GM18909 (cell line): Measurements from ENCODE around the gene RIOX2.
"Not testable (repeated sequence)": the region's sequence is repeated elsewhere in the genome, so short reads cannot be mapped to it uniquely, and the experiment has no call there.

Experiments
- ATAC-seq: cut with Tn5 transposase; IDR thresholded peaks from one replicate; pipeline ENCODE4 v1.9.1; 2021; ENCODE audit warnings: mild to moderate bottlenecking; ENCODE audit not compliant: unreplicated experiment, poor library complexity

The RIOX2 gene

DNA sequence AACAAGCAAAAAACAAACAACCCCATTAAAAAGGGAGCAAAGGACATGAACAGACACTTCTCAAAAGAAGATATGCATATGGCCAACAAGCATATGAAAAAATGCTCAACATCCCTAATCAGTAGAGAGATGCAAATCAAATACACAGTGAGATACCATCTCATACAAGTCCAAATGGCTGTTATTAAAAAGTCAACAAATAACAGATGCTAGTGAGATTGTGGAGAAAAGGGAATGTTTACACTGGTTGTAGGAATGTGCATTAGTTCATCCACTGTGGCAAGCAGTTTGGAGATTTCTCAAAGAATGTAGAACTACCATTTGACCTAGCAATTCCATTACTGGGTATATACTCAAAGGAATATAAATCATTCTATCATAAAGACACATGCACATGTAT lies 44.5 kb downstream of the RIOX2 start:
- no peak for ATAC-seq

DNA sequence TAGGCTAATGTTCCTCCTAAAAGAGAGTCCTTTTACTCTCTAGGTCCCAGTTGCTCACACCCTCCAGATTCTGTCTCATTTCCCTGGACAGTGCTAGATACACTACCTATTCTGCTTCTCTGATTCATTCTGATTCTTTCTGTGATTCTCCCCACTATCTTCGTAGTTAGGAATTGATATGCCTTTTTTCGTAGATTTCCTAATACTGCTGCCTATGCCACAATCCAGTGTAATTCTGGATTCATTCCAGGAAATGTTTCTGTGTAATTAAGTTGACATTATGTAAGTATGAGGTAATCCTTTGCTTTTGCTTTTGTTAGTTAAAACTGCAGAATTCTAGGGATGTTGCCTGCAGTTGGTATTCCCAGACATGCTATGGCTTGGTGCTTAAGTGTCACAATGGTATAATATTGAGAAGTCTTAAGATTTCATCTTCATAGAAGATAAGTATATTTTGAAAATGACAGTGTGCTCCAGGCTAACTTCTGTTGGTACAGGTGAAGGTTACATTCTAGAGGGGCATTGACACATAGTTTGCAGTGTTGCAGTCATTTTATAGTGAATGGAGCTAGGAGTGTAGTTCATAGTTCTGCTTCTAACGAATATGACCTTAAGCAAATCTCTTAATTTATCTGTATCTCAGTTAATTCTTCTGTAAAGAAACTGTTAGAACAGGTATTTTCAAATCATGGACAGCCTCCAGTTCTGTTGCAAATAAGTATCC lies 54.3 kb downstream of the RIOX2 start:
- ATAC-seq, result no peak

DNA sequence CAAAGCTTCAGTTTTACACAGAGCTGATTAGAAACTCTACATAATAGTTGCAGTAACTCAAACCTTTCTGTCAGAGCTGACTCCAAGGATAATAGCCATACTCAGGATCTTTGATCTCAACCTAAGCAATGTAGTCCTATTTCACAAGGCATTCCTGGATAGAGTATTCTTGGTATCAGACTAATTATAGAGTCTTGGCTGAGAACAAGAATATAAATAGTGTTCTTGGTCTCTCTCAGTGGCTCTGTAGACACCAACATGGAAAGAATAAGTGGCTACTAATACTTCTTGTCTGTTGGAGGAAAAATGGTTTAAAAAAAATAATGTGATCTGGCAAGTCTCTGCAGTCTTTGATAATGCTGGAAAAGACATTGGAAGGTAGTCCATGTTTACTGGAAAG lies 55.7 kb downstream of the RIOX2 start:
- no peak for ATAC-seq

DNA sequence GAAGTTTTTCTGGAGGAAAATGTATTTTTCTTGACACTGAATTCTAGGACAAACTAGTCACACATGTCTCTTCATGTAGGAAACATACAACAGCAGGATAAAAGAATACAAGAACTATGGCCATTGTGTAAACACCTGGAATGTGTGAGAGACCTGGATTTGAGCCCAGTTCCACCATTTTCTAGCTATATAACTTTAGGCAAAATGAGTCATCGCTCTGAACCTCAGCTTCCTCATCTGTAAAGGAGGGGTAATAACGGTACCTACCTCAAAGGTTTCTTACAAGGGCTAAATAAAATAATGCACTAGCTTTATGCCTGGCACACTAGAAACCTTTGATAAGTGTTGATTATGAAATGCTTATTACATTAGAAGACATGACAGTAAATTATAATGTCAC lies 57.8 kb downstream of the RIOX2 start:
- ATAC-seq, result no peak

DNA sequence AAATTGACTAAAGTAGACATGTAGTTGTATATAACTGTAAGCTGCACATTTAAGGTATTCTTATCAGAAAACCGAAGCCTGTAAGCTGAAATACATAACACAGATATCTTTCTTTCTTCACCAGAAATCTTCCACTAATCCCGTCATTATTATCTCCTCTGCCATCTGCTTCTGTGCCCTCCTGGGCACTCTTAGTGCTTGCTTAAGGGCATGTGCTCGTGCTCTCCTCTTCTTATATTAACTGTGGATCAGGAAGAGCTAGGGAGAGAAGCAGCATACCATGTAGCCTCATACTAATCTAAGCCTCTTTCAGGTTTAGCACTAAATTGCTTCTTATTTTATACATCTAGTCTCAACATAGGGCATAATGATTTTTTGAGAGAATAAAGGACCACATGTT lies 60.8 kb downstream of the RIOX2 start:
- ATAC-seq, result no peak

DNA sequence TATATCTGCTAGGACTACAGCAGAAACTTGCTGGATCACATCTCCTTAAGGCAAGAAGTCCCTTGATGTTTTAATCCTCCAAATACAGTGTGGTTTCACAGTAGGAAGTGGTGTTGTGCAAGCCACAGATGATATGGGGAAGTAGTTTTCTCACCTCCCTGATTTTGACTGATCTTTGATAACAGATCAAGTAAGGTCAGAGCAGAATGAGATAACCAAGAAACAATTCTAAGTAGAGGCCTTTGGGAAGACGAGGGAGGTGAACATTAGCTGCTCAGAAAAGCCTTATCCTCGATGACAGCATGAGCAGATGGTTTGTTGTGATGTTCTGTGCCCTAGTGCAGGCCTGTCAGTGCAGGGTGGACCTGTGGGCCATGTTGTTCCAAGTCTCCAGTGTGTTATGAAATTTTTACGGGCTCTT lies 61.3 kb downstream of the RIOX2 start:
- no peak for ATAC-seq

DNA sequence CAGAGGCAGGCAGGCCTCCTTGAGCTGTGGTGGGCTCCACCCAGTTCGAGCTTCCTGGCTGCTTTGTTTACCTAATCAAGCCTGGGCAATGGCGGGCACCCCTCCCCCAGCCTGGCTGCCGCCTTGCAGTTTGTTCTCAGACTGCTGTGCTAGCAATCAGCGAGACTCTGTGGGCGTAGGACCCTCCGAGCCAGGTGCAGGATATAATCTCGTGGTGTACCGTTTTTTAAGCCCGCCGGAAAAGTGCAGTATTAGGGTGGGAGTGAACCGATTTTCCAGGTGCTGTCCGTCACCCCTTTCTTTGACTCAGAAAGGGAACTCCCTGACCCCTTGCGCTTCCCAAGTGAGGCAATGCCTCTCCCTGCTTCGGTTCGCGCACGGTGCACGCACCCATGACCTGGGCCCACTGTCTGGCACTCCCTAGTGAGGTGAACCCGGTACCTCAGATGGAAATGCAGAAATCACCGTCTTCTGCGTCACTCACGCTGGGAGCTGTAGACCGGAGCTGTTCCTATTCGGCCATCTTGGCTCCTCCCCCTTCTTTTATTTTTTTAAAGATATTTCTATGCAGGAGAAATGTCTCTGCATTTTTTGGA lies 61.9 kb downstream of the RIOX2 start:
- not testable (repeated sequence) for ATAC-seq

DNA sequence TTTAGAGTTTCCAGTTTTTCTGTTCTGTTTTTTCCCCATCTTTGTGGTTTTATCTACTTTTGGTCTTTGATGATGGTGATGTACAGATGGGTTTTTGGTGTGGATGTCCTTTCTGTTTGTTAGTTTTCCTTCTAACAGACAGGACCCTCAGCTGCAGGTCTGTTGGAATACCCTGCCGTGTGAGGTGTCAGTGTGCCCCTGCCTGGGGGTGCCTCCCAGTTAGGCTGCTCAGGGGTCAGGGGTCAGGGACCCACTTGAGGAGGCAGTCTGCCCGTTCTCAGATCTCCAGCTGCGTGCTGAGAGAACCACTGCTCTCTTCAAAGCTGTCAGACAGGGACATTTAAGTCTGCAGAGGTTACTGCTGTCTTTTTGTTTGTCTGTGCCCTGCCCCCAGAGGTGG lies 62.4 kb downstream of the RIOX2 start:
- ATAC-seq, result not testable (repeated sequence)

DNA sequence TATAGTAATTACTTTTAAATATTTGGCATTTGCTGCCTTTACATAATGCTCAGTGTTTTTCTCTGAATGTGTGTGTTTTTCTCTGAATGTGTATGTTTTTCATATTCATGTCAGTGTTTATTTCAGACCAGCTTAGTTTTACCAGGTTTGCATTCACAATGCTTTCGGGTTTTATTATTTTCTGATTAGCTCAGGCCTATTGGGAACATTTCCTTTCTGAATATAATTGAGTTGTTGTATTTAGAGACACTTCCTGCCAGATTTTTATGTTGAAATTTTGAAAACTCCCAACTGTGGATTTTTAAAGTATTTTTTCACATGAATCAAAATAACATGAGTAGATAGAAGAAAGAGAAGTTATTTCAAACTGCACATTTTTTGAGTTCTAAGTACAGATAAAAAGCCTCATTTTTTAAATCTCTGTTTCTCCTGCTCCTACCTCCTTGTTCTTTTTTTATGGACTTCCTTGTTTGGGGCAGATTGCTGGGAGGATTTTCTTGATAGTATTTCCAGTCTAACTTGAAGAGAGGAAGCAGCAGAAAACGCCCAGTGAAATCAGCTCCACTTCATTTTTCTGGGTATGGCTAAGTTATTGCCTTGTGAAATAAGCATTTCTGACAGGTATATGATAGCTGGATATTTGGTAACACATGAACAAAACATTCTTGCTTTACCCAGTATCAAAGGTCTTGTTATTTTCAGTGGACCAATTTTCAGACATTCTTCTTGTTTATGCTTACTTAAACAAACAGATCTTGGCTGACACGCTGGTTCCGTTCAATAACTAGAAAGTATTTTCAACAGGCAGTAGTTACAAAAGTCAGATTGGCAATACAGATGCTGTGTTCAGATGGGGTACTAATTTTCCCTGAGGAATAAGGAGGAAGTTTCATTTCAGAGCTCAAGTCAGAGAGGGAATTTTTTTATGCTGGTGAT lies 70.7 kb downstream of the RIOX2 start:
- no peak for ATAC-seq

DNA sequence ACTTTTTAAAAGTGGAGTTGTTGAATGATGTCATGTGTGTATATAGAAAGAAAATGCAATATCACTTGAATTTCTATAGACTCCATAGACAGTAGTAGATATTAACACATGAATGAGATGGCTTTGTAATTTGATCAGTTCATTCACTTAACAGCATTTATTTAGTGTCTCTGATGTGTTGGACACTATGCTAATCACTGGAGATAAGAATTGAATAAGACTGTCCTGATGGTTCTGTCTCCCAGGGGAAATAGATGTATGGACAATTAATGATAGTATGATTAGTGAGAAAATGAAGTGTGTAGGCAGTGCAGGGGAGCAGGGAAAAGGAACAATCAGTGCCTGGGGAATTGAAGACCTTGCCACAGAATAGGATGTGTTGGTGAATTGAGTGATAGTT lies 72.9 kb downstream of the RIOX2 start:
- ATAC-seq, result no peak

DNA sequence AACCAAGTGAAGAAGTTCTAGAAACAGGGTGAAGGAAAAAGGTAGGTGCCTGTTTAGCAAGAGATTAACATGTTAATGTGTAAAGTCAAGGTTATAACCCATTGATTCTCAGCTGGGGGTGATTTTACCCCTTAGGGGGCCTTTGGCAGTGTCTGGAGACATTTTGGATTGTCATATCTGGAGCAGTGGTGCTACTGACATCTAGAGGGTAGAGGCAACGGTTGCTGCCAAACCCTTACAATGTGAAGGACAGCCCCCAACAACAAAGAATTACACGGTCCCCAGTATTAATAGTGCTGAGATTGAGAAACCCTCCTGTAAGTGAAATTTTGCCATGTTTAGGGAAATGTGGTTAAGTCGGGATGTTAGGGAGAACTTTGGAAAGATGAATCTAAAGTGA lies 75.7 kb downstream of the RIOX2 start:
- ATAC-seq, result no peak

DNA sequence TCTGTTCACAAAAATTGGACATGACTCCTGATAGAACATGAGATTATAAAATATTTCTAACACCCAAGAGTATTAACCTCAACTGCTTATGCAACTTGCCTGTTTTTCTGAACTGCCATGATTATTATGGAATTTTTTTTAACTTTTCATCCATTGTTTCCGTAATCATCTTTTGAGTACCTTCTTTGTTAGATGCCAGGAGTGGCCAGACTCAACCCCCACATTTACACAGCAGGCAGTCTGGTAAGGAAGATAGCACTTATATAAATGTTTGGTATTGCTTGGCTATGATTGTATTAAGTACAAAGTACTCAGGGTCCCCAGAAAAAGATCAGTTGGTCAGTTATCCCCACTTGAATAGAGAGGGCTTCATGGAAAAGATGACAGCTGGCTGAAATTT lies 76.1 kb downstream of the RIOX2 start:
- ATAC-seq, result no peak

DNA sequence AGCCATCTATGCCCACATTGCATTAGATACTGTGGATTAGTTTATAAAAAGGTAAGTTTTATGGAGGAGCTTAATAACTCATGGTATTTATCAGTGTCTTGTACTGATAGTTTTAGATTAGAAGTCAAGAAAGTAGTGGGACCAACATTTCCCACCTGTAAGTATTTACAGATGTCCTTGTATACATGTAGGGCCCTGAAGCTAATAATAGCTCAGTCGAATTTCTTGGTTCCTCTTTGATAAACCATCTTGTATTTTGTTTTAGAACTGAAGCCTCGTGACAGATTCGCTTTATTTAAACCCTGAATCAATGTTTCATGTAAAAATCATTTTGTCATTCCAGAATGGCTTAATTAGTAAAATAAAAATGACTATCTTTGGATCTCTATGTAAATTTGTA lies 77.0 kb downstream of the RIOX2 start:
- ATAC-seq, result peak; percentile 87

DNA sequence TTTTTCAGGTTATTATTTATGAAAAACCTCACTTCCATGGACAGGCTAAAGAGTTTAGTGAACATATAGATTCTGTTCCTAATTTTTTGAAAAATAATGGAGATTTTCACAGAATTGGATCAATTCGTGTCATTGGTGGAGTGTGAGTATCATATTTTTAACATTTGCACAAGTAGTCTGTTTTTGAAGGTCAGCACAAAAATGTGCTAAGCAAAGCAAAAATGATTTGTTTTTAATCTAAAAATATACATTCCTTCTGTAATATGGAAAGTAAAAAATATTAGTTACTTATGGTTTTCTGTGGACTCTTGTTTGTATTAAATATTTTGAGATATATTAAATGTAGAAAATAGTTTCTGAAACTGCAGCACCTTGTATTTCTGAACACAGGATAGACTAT lies 79.4 kb downstream of the RIOX2 start:
- ATAC-seq, result no peak
